ENCODE measurements around the gene EPOP.

DNA sequence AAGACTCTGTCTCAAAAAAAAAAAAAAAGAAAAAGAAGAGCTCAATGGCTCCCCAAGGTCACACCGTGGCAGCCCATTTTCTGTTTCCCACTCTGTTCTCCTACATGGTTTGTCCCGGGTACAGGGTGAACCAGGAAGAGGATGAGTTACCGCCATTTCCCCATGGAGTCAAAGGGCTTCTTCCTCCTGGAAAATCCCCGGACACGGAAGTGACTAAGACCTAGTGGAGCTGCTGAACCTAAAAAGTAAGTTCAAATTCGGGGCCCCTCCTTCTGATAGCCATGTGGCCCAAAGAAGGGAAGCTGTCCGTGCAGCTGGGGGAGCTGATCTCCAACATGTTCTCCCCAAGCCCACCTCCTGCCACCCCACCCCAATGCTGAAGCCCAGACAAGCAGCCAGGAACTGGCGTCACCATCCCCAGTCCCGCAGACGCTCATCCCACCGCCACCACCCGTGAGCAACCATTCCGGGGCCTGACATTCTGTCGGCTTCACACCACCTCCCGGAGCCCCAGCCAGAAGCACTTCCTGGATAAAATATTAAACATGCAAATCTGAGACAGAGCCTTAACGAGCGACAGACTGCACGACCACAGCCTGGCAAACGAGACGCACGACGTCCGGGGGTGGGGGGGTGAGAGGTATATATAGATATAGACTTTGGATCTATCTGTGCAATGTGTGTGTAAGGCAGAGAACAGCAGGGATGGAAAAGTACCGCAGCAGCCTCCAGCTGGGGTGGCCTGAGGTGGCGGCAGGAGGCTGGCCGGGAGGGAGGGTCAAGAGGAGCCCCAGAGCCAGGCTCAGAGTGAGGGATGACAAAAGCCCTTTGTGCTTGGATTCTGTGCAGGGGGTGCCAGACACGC is 17.6 kb downstream of the EPOP start:
- TF ChIP-seq ZNF274 (IDR thresholded peaks at IDR 0.05; ENCODE audit: borderline replicate concordance, extremely low read depth, low read length) (no peak), EZH2 (IDR thresholded peaks at IDR 0.05; ENCODE audit: low read depth, low read length, severe bottlenecking) (no peak), POLR2A (IDR thresholded peaks at IDR 0.05; ENCODE audit: control extremely low read depth in 1 of 2, low read depth in 2 of 2, low read length in 2 of 2) (no peak), RAD21 (IDR thresholded peaks at IDR 0.05 in 1 of 2, conservative IDR thresholded peaks at IDR 0.05 in 1 of 2; ENCODE audit: low read depth in 2 of 2, low read length in 2 of 2) (no peak), SIRT6 (IDR thresholded peaks at IDR 0.05; ENCODE audit: low read length) (no peak), GTF2F1 (IDR thresholded peaks at IDR 0.05; ENCODE audit: borderline replicate concordance, low read depth, low read length) (no peak), MAFK (IDR thresholded peaks at IDR 0.05; ENCODE audit: low read depth, low read length) (no peak), EP300 (IDR thresholded peaks at IDR 0.05; ENCODE audit: borderline replicate concordance in 1 of 2, low read depth in 2 of 2, low read length in 2 of 2) (no peak)
- TF ChIP-seq, protein P1, sequence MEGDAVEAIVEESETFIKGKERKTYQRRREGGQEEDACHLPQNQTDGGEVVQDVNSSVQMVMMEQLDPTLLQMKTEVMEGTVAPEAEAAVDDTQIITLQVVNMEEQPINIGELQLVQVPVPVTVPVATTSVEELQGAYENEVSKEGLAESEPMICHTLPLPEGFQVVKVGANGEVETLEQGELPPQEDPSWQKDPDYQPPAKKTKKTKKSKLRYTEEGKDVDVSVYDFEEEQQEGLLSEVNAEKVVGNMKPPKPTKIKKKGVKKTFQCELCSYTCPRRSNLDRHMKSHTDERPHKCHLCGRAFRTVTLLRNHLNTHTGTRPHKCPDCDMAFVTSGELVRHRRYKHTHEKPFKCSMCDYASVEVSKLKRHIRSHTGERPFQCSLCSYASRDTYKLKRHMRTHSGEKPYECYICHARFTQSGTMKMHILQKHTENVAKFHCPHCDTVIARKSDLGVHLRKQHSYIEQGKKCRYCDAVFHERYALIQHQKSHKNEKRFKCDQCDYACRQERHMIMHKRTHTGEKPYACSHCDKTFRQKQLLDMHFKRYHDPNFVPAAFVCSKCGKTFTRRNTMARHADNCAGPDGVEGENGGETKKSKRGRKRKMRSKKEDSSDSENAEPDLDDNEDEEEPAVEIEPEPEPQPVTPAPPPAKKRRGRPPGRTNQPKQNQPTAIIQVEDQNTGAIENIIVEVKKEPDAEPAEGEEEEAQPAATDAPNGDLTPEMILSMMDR (IDR thresholded peaks at IDR 0.05; ENCODE audit: control extremely low read depth in 1 of 3, insufficient read depth in 1 of 3, low read depth in 1 of 3, low read length in 3 of 3): no peak
